Panc1 (cell line): ENCODE results near the gene THAP11. TPM values are rescaled to one million over a fixed set of nuclear protein-coding genes. Genes with fewer than 3 reads are reported as not detected.

Source experiments
- ATAC-seq: fragments of 200-7000 bp; cut with Tn5 transposase; 2 replicates; pipeline ENCODE4 v1.9.1; 2020; ENCODE audit warnings: mild to moderate bottlenecking, moderate library complexity
- BruUV-seq: library from RNA; stranded (reverse); fragments of 400-500 nt; replicated peaks from 2 replicates; lab custom pipeline; 2021; lab: Mats Ljungman, UMichigan
- CTCF ChIA-PET: fragments of 300-600 bp; sonication (Branson Sonifier 250); formaldehyde crosslinking; loops from one replicate; lab custom pipeline; 2022; ENCODE audit warnings: antibody characterized with exemption; lab: Charles Lee
- POLR2A ChIA-PET: fragments of 300-600 bp; sonication (Branson Sonifier 250); formaldehyde crosslinking; loops from one replicate; lab custom pipeline; 2022; ENCODE audit warnings: antibody characterized with exemption; lab: Charles Lee
- DNase-seq: peaks from one replicate; pipeline ENCODE4 v3.0.0-alpha.2; 2010; ENCODE audit warnings: low read depth, low spot score
- H3K27ac ChIP-seq: 2 replicates; pipeline ENCODE4 v1.5.1; 2011; ENCODE audit warnings: mild to moderate bottlenecking, low read length, inconsistent platforms
- H3K27me3 ChIP-seq: fragments of 200-500 bp; sonication (Bioruptor generic); 2 replicates; pipeline ENCODE4 v1.6.0; 2014; ENCODE audit warnings: low read length, inconsistent platforms; ENCODE audit not compliant: control insufficient read depth, insufficient read depth
- H3K36me3 ChIP-seq: fragments of 200-500 bp; sonication (Bioruptor generic); 2 replicates; pipeline ENCODE4 v1.5.1; 2014; ENCODE audit warnings: inconsistent platforms, mild to moderate bottlenecking, low read length, moderate library complexity; ENCODE audit not compliant: control insufficient read depth, insufficient read depth
- H3K4me1 ChIP-seq: 2 replicates; pipeline ENCODE4 v1.5.1; 2011; ENCODE audit warnings: inconsistent platforms, mild to moderate bottlenecking, low read length, moderate library complexity; ENCODE audit not compliant: control insufficient read depth, insufficient read depth
- H3K4me3 ChIP-seq, 2 experiments: 2 replicates each; pipeline ENCODE4 v1.5.1; 2011 to 2012; ENCODE audit warnings: low read depth in 2 of 2, low read length in 2 of 2, mild to moderate bottlenecking in 2 of 2, inconsistent platforms in 1 of 2, moderate library complexity in 1 of 2
- H3K9me3 ChIP-seq: fragments of 200-500 bp; sonication (Bioruptor generic); 2 replicates; pipeline ENCODE4 v1.5.1; 2014; ENCODE audit warnings: low read depth, mild to moderate bottlenecking, inconsistent platforms, low read length, moderate library complexity; ENCODE audit not compliant: control insufficient read depth, insufficient read depth
- POLR2AphosphoS5 ChIP-seq: IDR thresholded peaks from 2 replicates; pipeline ENCODE4 v1.6.1; 2012; ENCODE audit warnings: mild to moderate bottlenecking, low read depth, low read length, moderate library complexity
- SIN3A ChIP-seq: IDR thresholded peaks from 2 replicates; pipeline ENCODE4 v1.6.1; 2012; ENCODE audit warnings: low read depth, mild to moderate bottlenecking, low read length, moderate library complexity, borderline replicate concordance; ENCODE audit not compliant: insufficient read depth
- TCF7L2 ChIP-seq: IDR thresholded peaks from 2 replicates; pipeline ENCODE4 v1.6.1; 2011; ENCODE audit warnings: mild to moderate bottlenecking, low read depth, low read length, inconsistent platforms
- in situ Hi-C: cut with HindIII; loops from 2 replicates; pipeline ENCODE4 v1.10.0; 2016; ENCODE audit warnings: low sequenced_read_pairs, low pct_unique_long_range_greater_than_20kb
- intact Hi-C: fragments of 100-400 bp; cut with micrococcal nuclease; formaldehyde crosslinking; loops from one replicate; pipeline ENCODE4 v1.10.0; 2022; ENCODE audit not compliant: unreplicated experiment
- total RNA-seq: library from RNA; stranded (reverse); gene quantifications from one replicate; pipeline ENCODE4 v1.2.1, GENCODE V29; 2021; ENCODE audit not compliant: unreplicated experiment
- TF ChIP-seq, protein P1 (sequence below), 2 experiments: IDR thresholded peaks; 2 replicates each; pipeline ENCODE4 v1.6.1; 2011 to 2012; ENCODE audit warnings: low read depth in 2 of 2, control low read depth in 1 of 2, low read length in 1 of 2, mild to moderate bottlenecking in 1 of 2, moderate library complexity in 1 of 2; ENCODE audit not compliant: insufficient read depth in 1 of 2
- TF ChIP-seq, protein P2 (sequence below): fragments of 450-650 bp; IDR thresholded peaks from 2 replicates; pipeline ENCODE4 v1.5.1; 2017; ENCODE audit warnings: mild to moderate bottlenecking

Gene THAP11
- total RNA-seq, 1 experiment from 2014 or later = 27.3 TPM

DNA sequence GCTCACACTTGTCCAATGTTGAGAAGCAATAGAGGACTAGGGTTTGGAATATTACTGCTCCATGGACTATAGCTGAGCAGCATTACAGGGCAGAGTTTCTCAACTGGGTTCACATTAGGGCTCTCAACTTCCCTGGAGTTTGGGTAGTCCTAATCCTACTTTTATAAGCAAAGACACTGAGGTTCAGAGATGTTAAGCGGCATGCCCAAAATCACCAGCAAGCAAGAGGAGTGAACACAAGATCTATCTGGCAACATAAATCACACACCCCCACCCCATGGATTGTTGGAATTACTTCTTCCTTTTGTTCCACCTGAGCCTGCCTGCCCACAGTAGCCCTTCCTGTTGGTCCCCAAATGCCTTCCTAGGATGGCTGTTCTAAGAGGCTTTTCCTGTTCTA, 30.2 kb upstream of the THAP11 start:
- H3K36me3 ChIP-seq = no peaks in the 10 kb centered on the region
- no peaks in the 10 kb centered on the region for H3K9me3 ChIP-seq
- H3K4me3 ChIP-seq = no peak overlapping the region
- no peaks in the 10 kb centered on the region for H3K27me3 ChIP-seq
- CTCF ChIA-PET = no interaction called here
- 0 out of 2 replicates have a peak, but pooled peaks cover 3% of the 10 kb centered on the region for H3K4me1 ChIP-seq
- intact Hi-C loops (no loop called here), in situ Hi-C loops (no loop called here)
- DNase-seq (no peak), ATAC-seq (no peak)
- H3K27ac ChIP-seq = no peak overlapping the region
- POLR2A ChIA-PET = no interaction called here
- TF ChIP-seq SIN3A (no peak), POLR2AphosphoS5 (no peak), TCF7L2 (no peak)
- TF ChIP-seq, protein P1, sequence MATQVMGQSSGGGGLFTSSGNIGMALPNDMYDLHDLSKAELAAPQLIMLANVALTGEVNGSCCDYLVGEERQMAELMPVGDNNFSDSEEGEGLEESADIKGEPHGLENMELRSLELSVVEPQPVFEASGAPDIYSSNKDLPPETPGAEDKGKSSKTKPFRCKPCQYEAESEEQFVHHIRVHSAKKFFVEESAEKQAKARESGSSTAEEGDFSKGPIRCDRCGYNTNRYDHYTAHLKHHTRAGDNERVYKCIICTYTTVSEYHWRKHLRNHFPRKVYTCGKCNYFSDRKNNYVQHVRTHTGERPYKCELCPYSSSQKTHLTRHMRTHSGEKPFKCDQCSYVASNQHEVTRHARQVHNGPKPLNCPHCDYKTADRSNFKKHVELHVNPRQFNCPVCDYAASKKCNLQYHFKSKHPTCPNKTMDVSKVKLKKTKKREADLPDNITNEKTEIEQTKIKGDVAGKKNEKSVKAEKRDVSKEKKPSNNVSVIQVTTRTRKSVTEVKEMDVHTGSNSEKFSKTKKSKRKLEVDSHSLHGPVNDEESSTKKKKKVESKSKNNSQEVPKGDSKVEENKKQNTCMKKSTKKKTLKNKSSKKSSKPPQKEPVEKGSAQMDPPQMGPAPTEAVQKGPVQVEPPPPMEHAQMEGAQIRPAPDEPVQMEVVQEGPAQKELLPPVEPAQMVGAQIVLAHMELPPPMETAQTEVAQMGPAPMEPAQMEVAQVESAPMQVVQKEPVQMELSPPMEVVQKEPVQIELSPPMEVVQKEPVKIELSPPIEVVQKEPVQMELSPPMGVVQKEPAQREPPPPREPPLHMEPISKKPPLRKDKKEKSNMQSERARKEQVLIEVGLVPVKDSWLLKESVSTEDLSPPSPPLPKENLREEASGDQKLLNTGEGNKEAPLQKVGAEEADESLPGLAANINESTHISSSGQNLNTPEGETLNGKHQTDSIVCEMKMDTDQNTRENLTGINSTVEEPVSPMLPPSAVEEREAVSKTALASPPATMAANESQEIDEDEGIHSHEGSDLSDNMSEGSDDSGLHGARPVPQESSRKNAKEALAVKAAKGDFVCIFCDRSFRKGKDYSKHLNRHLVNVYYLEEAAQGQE (IDR thresholded peaks at IDR 0.05; ENCODE audit: insufficient read depth in 1 of 2, low read depth in 2 of 2, low read length in 1 of 2) = no peak
- TF ChIP-seq, protein P2, sequence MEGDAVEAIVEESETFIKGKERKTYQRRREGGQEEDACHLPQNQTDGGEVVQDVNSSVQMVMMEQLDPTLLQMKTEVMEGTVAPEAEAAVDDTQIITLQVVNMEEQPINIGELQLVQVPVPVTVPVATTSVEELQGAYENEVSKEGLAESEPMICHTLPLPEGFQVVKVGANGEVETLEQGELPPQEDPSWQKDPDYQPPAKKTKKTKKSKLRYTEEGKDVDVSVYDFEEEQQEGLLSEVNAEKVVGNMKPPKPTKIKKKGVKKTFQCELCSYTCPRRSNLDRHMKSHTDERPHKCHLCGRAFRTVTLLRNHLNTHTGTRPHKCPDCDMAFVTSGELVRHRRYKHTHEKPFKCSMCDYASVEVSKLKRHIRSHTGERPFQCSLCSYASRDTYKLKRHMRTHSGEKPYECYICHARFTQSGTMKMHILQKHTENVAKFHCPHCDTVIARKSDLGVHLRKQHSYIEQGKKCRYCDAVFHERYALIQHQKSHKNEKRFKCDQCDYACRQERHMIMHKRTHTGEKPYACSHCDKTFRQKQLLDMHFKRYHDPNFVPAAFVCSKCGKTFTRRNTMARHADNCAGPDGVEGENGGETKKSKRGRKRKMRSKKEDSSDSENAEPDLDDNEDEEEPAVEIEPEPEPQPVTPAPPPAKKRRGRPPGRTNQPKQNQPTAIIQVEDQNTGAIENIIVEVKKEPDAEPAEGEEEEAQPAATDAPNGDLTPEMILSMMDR = no peak
- no TSS peak for BruUV-seq

DNA sequence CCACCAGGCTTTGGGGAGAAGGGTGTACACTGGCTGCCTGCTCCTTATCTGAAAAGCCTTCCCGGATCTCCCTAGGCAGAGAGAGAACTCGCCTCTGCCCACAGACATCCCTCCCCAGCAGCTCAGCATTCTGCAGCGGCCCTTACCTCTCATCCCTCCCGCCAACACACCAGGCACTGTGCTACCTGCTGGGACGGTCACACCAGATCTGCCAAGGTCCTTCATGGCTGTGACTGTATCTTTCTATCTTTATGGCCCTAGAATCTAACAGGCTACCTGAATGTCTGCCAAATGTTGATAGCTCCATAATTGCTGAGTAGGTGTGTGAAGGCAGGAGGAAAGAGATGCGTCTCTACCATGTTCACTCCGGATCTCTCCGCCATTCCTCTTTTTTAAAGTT, 27.6 kb upstream of the THAP11 start:
- ChIA-PET CTCF (no interaction called here), POLR2A (interaction anchor here (0.7 kb wide), 1 partner anchor 273 kb away, joined by 3 read pairs; no protein-coding TSS in a partner anchor)
- DNase-seq (no peak), ATAC-seq (no peak)
- Histone ChIP-seq H3K9me3 (no peaks in the 10 kb centered on the region), H3K4me3 (no peak overlapping the region), H3K4me1 (no peaks in the 10 kb centered on the region), H3K27ac (no peak overlapping the region), H3K36me3 (no peaks in the 10 kb centered on the region), H3K27me3 (no peaks in the 10 kb centered on the region)
- intact Hi-C loops = no loop called here
- TF ChIP-seq POLR2AphosphoS5 (no peak), SIN3A (no peak), TCF7L2 (no peak)
- TF ChIP-seq, protein P1 (IDR thresholded peaks at IDR 0.05; ENCODE audit: insufficient read depth in 1 of 2, low read depth in 2 of 2, low read length in 1 of 2) = no peak
- TF ChIP-seq, protein P2 = no peak
- in situ Hi-C loops = no loop called here
- no TSS peak for BruUV-seq
